WTC11 (cell line): ENCODE measurements around the gene ALDH3B1. TPM values are rescaled to one million over a fixed set of nuclear protein-coding genes. Genes with fewer than 3 reads are reported as not detected.

ENCODE experiments used
- ATAC-seq: fragments of 200-7000 bp; cut with Tn5 transposase; 2 replicates; pipeline ENCODE4 v1.10.0; 2021; ENCODE audit warnings: mild to moderate bottlenecking, moderate library complexity
- CTCF ChIA-PET: fragments of 300-600 bp; sonication (Branson Sonifier 250); formaldehyde crosslinking; loops from one replicate; lab custom pipeline; 2021; ENCODE audit warnings: antibody characterized with exemption; lab: Charles Lee
- POLR2A ChIA-PET: fragments of 350-600 bp; sonication (Branson Sonifier 250); formaldehyde crosslinking; loops from one replicate; lab custom pipeline; 2021; ENCODE audit warnings: antibody characterized with exemption; lab: Charles Lee
- DNase-seq: peaks from one replicate; pipeline ENCODE4 v3.0.0; 2021; ENCODE audit warnings: low spot score
- H3K27ac Mint-ChIP-seq: 2 replicates; pipeline ENCODE4 v1.8.0; 2021; ENCODE audit warnings: mixed read lengths
- H3K27me3 Mint-ChIP-seq: 2 replicates; pipeline ENCODE4 v1.8.0; 2021; ENCODE audit warnings: low read depth, mild to moderate bottlenecking, moderate library complexity, mixed read lengths
- H3K36me3 Mint-ChIP-seq: 2 replicates; pipeline ENCODE4 v1.8.0; 2021; ENCODE audit warnings: mixed read lengths
- H3K4me1 Mint-ChIP-seq: 2 replicates; pipeline ENCODE4 v1.8.0; 2022; ENCODE audit warnings: mixed read lengths
- H3K4me3 Mint-ChIP-seq: 2 replicates; pipeline ENCODE4 v1.8.0; 2021; ENCODE audit warnings: mild to moderate bottlenecking, moderate library complexity, mixed read lengths
- H3K9me3 Mint-ChIP-seq: 2 replicates; pipeline ENCODE4 v1.8.0; 2021; ENCODE audit warnings: mixed read lengths
- ATF2 ChIP-seq: sonication (generic); formaldehyde crosslinking; IDR thresholded peaks from 2 replicates; pipeline ENCODE4 v1.8.1; 2022; ENCODE audit warnings: low read depth, missing genetic modification reagents, borderline replicate concordance
- ATF6 ChIP-seq: sonication (generic); formaldehyde crosslinking; IDR thresholded peaks from 2 replicates; pipeline ENCODE4 v1.8.1; 2023; ENCODE audit warnings: mild to moderate bottlenecking, missing genetic modification reagents
- CREB1 ChIP-seq: sonication (generic); formaldehyde crosslinking; IDR thresholded peaks from 2 replicates; pipeline ENCODE4 v1.8.0; 2023; ENCODE audit warnings: mild to moderate bottlenecking, missing genetic modification reagents
- E2F5 ChIP-seq: sonication (generic); formaldehyde crosslinking; IDR thresholded peaks from 2 replicates; pipeline ENCODE4 v1.8.1; 2022; ENCODE audit warnings: mild to moderate bottlenecking, moderate library complexity, missing genetic modification reagents
- ELF4 ChIP-seq: sonication (generic); formaldehyde crosslinking; IDR thresholded peaks from 2 replicates; pipeline ENCODE4 v1.8.1; 2022; ENCODE audit warnings: low read depth, mild to moderate bottlenecking, moderate library complexity, missing genetic modification reagents
- ESRRA ChIP-seq: sonication (generic); formaldehyde crosslinking; IDR thresholded peaks from 2 replicates; pipeline ENCODE4 v1.8.1; 2022; ENCODE audit warnings: mild to moderate bottlenecking, missing genetic modification reagents, borderline replicate concordance
- GABPB1 ChIP-seq: sonication (generic); formaldehyde crosslinking; IDR thresholded peaks from 2 replicates; pipeline ENCODE4 v1.8.1; 2023; ENCODE audit warnings: mild to moderate bottlenecking, missing genetic modification reagents
- GTF2I ChIP-seq: fragments of 250-450 bp; sonication (Bioruptor Pico); conservative IDR thresholded peaks from 2 replicates; pipeline ENCODE4 v1.4.0; 2021; ENCODE audit warnings: mild to moderate bottlenecking
- HMGXB4 ChIP-seq: sonication (generic); formaldehyde crosslinking; IDR thresholded peaks from 2 replicates; pipeline ENCODE4 v1.8.1; 2023; ENCODE audit warnings: mild to moderate bottlenecking, moderate library complexity, missing genetic modification reagents
- MXD4 ChIP-seq: fragments of 250-450 bp; sonication (Bioruptor Pico); IDR thresholded peaks from 2 replicates; pipeline ENCODE4 v1.8.0; 2021; ENCODE audit warnings: mild to moderate bottlenecking, moderate library complexity, borderline replicate concordance
- NFE2L1 ChIP-seq: sonication (generic); formaldehyde crosslinking; IDR thresholded peaks from 2 replicates; pipeline ENCODE4 v1.8.1; 2023; ENCODE audit warnings: missing genetic modification reagents
- NR3C1 ChIP-seq: sonication (generic); formaldehyde crosslinking; conservative IDR thresholded peaks from 2 replicates; pipeline ENCODE4 v1.8.1; 2023; ENCODE audit warnings: low read depth, mild to moderate bottlenecking, missing genetic modification reagents
- PREB ChIP-seq: sonication (generic); formaldehyde crosslinking; IDR thresholded peaks from 2 replicates; pipeline ENCODE4 v1.8.1; 2022; ENCODE audit warnings: mild to moderate bottlenecking, missing genetic modification reagents, moderate library complexity, borderline replicate concordance
- SP1 ChIP-seq: sonication (generic); formaldehyde crosslinking; conservative IDR thresholded peaks from 2 replicates; pipeline ENCODE4 v1.8.1; 2022; ENCODE audit warnings: missing genetic modification reagents
- USF2 ChIP-seq: sonication (generic); formaldehyde crosslinking; IDR thresholded peaks from 2 replicates; pipeline ENCODE4 v1.8.1; 2023; ENCODE audit warnings: mild to moderate bottlenecking, missing genetic modification reagents, moderate library complexity
- ZBTB21 ChIP-seq: sonication (generic); formaldehyde crosslinking; IDR thresholded peaks from 2 replicates; pipeline ENCODE4 v1.8.1; 2023; ENCODE audit warnings: mild to moderate bottlenecking, missing genetic modification reagents, borderline replicate concordance
- ZBTB43 ChIP-seq: sonication (generic); formaldehyde crosslinking; IDR thresholded peaks from 2 replicates; pipeline ENCODE4 v1.8.1; 2023; ENCODE audit warnings: mild to moderate bottlenecking, missing genetic modification reagents
- ZNF416 ChIP-seq: fragments of 250-450 bp; sonication (Bioruptor Pico); IDR thresholded peaks from 2 replicates; pipeline ENCODE4 v1.9.0; 2021; ENCODE audit warnings: mild to moderate bottlenecking, inconsistent platforms
- ZNF423 ChIP-seq: fragments of 250-450 bp; sonication (Bioruptor Pico); IDR thresholded peaks from 2 replicates; pipeline ENCODE4 v2.1.2; 2022; ENCODE audit warnings: mild to moderate bottlenecking, moderate library complexity
- total RNA-seq: library from RNA; stranded (reverse); gene quantifications from 3 replicates; pipeline ENCODE4 v1.2.3, GENCODE V29; 2021

The ALDH3B1 gene
- total RNA-seq, 1 experiment from 2014 or later: 0.46 TPM

- H3K27ac Mint-ChIP-seq: no peak overlapping the region
- DNase-seq: no peak
- CTCF ChIA-PET: interaction anchor here (0.9 to 3.1 kb wide), 6 partner anchors 14 to 168 kb away, joined by 3 to 11 read pairs (median 4); partner anchors contain the start of gene ALDH3B1
Measured at GRCh38 chr11:68038226-68038717, 28.1 kb downstream of the ALDH3B1 start.

GRCh38 chr11:68038718-68039525 lies 28.8 kb downstream of the ALDH3B1 start, which contains the start of gene TCIRG1:
Gene TCIRG1 (plus strand): TSS chr11:68039025. CDS start chr11:68041272, 2,247 bp downstream.
- TF ChIP-seq NR3C1 (CRISPR knock-in tag): no peak
- TF ChIP-seq GTF2I (CRISPR knock-in tag): peak; percentile 97
- TF ChIP-seq ZBTB43 (CRISPR knock-in tag): no peak
- peak; percentile 56; the same call in 1 of the 2 replicates for TF ChIP-seq SP1 (CRISPR knock-in tag)
- no peak for TF ChIP-seq ZBTB21 (CRISPR knock-in tag)
- TF ChIP-seq MXD4 (CRISPR knock-in tag): no peak
- TF ChIP-seq ZNF423 (CRISPR knock-in tag): peak; percentile 16; the same call in 1 of the 2 replicates
- TF ChIP-seq USF2: no peak
- peak; percentile 86 for TF ChIP-seq E2F5 (CRISPR knock-in tag)
- 0 out of 2 replicates have a peak, but pooled peaks have one; percentile 73 for TF ChIP-seq HMGXB4
- 0 out of 2 replicates have a peak, but pooled peaks have one; percentile 26 for TF ChIP-seq ATF2 (CRISPR knock-in tag)

More at GRCh38 chr11:68038226-68038717, 28.1 kb downstream of the ALDH3B1 start:
- H3K36me3 Mint-ChIP-seq: peaks cover 9% of the 10 kb centered on the region
- H3K27me3 Mint-ChIP-seq: no peaks in the 10 kb centered on the region
- peaks cover 15% of the 10 kb centered on the region for H3K4me1 Mint-ChIP-seq
- H3K4me3 Mint-ChIP-seq: peak overlapping the region; percentile 55
- no peaks in the 10 kb centered on the region for H3K9me3 Mint-ChIP-seq
- ATAC-seq: no peak
- no peak for TF ChIP-seq ELF4 (CRISPR knock-in tag)
- TF ChIP-seq GABPB1: peak; percentile 70; the same call in 1 of the 2 replicates
- TF ChIP-seq ATF6 (CRISPR knock-in tag): 0 out of 2 replicates have a peak, but pooled peaks have one; percentile 10
- TF ChIP-seq CREB1 (CRISPR knock-in tag): no peak
- TF ChIP-seq ESRRA (CRISPR knock-in tag): 0 out of 2 replicates have a peak, but pooled peaks have one; percentile 43
- no peak for TF ChIP-seq NFE2L1 (CRISPR knock-in tag)
- no peak for TF ChIP-seq PREB (CRISPR knock-in tag)
- 0 out of 2 replicates have a peak, but pooled peaks have one; percentile 23 for TF ChIP-seq ZNF416 (CRISPR knock-in tag)
- POLR2A ChIA-PET: interaction anchor here (0.5 kb wide), 1 partner anchor 15 kb away, joined by 3 read pairs; no protein-coding TSS in a partner anchor

More at GRCh38 chr11:68038718-68039525, 28.8 kb downstream of the ALDH3B1 start, which contains the start of gene TCIRG1:
- Mint-ChIP-seq H3K27ac (peak within 1 kb of the TSS; percentile 84; the same call in 1 of the 2 replicates), H3K4me1 (peaks cover 15% of the 10 kb centered on the region), H3K27me3 (no peaks in the 10 kb centered on the region), H3K9me3 (no peaks in the 10 kb centered on the region), H3K36me3 (peaks cover 5% of the 10 kb centered on the region), H3K4me3 (peak within 1 kb of the TSS; percentile 55)
- DNase-seq (peak; percentile 73), ATAC-seq (peak; percentile 70)
- ChIA-PET CTCF (interaction anchor here (0.8 to 3.1 kb wide), 5 partner anchors 17 to 168 kb away, joined by 3 to 11 read pairs (median 3); partner anchors contain the start of gene ALDH3B1), POLR2A (interaction anchor here (1.8 kb wide), 1 partner anchor 89 kb away, joined by 4 read pairs; no protein-coding TSS in a partner anchor)
